Astrocyte of the spinal cord (primary cell): ENCODE measurements around the gene GPR15LG.
A peak's percentile ranks its signal among the peaks of the same experiment; 100 is the strongest.

Experiments used
- DNase-seq: peaks from one replicate; pipeline ENCODE4 v3.0.0; 2011; ENCODE audit warnings: low read depth, low spot score
- H3K4me3 ChIP-seq: 2 replicates; pipeline ENCODE4 v1.5.1; 2011; ENCODE audit warnings: low read depth, mild to moderate bottlenecking, low read length, moderate library complexity
- CTCF ChIP-seq: IDR thresholded peaks from 2 replicates; pipeline ENCODE4 v1.5.1; 2012; ENCODE audit warnings: low read depth, mild to moderate bottlenecking, low read length, inconsistent platforms
- in situ Hi-C: cut with HindIII; loops from 2 replicates; pipeline ENCODE4 v1.10.0; 2017; ENCODE audit warnings: low sequenced_read_pairs

The GPR15LG gene

GRCh38 chr10:84211566-84211965 lies 38.0 kb downstream of the GPR15LG start:
- in situ Hi-C loops: no loop called here
- no peak for TF ChIP-seq CTCF
- no peak overlapping the region for H3K4me3 ChIP-seq
- DNase-seq: no peak

GRCh38 chr10:84212014-84212413 lies 38.4 kb downstream of the GPR15LG start:
- in situ Hi-C loops: no loop called here
- no peak overlapping the region for H3K4me3 ChIP-seq
- no peak for TF ChIP-seq CTCF
- DNase-seq: no peak

- in situ Hi-C loops: no loop called here
- DNase-seq: no peak
- no peak overlapping the region for H3K4me3 ChIP-seq
- no peak for TF ChIP-seq CTCF
These were observed 39.5 kb downstream of the GPR15LG start for GRCh38 chr10:84213076-84213475.

- no peak for DNase-seq
- in situ Hi-C loops: no loop called here
- H3K4me3 ChIP-seq: no peak overlapping the region
- no peak for TF ChIP-seq CTCF
These were observed 40.5 kb downstream of the GPR15LG start for GRCh38 chr10:84214046-84214572.

- in situ Hi-C loops: no loop called here
- no peak for DNase-seq
These were observed 41.1 kb downstream of the GPR15LG start for GRCh38 chr10:84214612-84215235.

GRCh38 chr10:84216834-84217233 lies 43.2 kb downstream of the GPR15LG start:
- no peak overlapping the region for H3K4me3 ChIP-seq
- DNase-seq: no peak
- in situ Hi-C loops: no loop called here
- TF ChIP-seq CTCF: no peak

More at GRCh38 chr10:84214612-84215235, 41.1 kb downstream of the GPR15LG start:
- TF ChIP-seq CTCF: peak; percentile 46
- H3K4me3 ChIP-seq: no peak overlapping the region

- no peak for TF ChIP-seq CTCF
These were observed 44.1 kb downstream of the GPR15LG start for GRCh38 chr10:84217746-84218145.

More at GRCh38 chr10:84217746-84218145, 44.1 kb downstream of the GPR15LG start:
- in situ Hi-C loops: no loop called here
- DNase-seq: no peak
- H3K4me3 ChIP-seq: no peak overlapping the region
